ENCODE results near the gene RPL32. TPM values are rescaled to one million over a fixed set of nuclear protein-coding genes. Genes with fewer than 3 reads are reported as not detected.
A peak's percentile ranks its signal among the peaks of the same experiment; 100 is the strongest.

The RPL32 gene
- polyA plus RNA-seq, 3 donors = 932 to 1,052 (median 942) TPM

GRCh38 chr3:12837295-12837986, 3.9 kb downstream of the RPL32 start:
- Histone ChIP-seq H3K9me3 (replicated peaks in 1 of 2; ENCODE audit: control insufficient read depth in 1 of 2, insufficient read depth in 1 of 2, low read length in 2 of 2) (no peaks in the 10 kb centered on the region), H3K27me3 (ENCODE audit: control insufficient read depth in 2 of 2, insufficient read depth in 2 of 2, low read length in 2 of 2) (no peaks in the 10 kb centered on the region), H3K36me3 (replicated peaks in 1 of 2; ENCODE audit: control insufficient read depth in 1 of 2, insufficient read depth in 2 of 2, low read length in 2 of 2) (peaks cover 73% of the 10 kb centered on the region in 2 donors), H3K27ac (ENCODE audit: low read depth in 1 of 2, low read length in 2 of 2) (no peak overlapping the region), H4K20me1 (ENCODE audit: insufficient read depth, low read length) (peaks cover 74% of the 10 kb centered on the region), H3K4me3 (replicated peaks in 1 of 3; ENCODE audit: low read depth in 2 of 3, low read length in 3 of 3) (no peak overlapping the region), H3K4me2 (replicated peaks; ENCODE audit: extremely low read depth, low read length, poor library complexity, severe bottlenecking) (no peak overlapping the region), H2AFZ (ENCODE audit: insufficient read depth, low read depth, low read length, poor library complexity, severe bottlenecking) (no peak overlapping the region), H3K79me2 (ENCODE audit: insufficient read depth, low read length) (peaks cover 43% of the 10 kb centered on the region), H3K9ac (ENCODE audit: insufficient read depth, low read length, poor library complexity, severe bottlenecking) (no peak overlapping the region), H3K4me1 (ENCODE audit: control insufficient read depth in 1 of 2, insufficient read depth in 2 of 2, low read length in 2 of 2) (peaks cover 16 to 22% of the 10 kb centered on the region in 2 donors)
- H3K27ac Mint-ChIP-seq = peak overlapping the region in 3 of 7 donors; percentile 22 to 76 (median 23)
- no peak for DNase-seq
- no peak overlapping the region for H3K4me3 Mint-ChIP-seq
- peaks cover 74 to 75% of the 10 kb centered on the region in 2 donors for H3K36me3 Mint-ChIP-seq
- H3K27me3 Mint-ChIP-seq (ENCODE audit: low read depth in 3 of 3) = no peaks in the 10 kb centered on the region
- WGBS (ENCODE audit: insufficient coverage) = 86% methylated on average over 2 of the region's 6 CpGs
- H3K4me1 Mint-ChIP-seq = peaks cover 42% of the 10 kb centered on the region
- no peak for TF ChIP-seq CTCF (IDR thresholded peaks at IDR 0.05)
- no peaks in the 10 kb centered on the region for H3K9me3 Mint-ChIP-seq
- intact Hi-C loops (cut with micrococcal nuclease) = no loop called here

- peaks cover 90 to 94% of the 10 kb centered on the region in 2 donors for H3K36me3 Mint-ChIP-seq
- H3K4me3 Mint-ChIP-seq = no peak overlapping the region
- Histone ChIP-seq H2AFZ (ENCODE audit: insufficient read depth, low read depth, low read length, poor library complexity, severe bottlenecking) (no peak overlapping the region), H3K9ac (ENCODE audit: insufficient read depth, low read length, poor library complexity, severe bottlenecking) (no peak overlapping the region), H3K9me3 (replicated peaks in 1 of 2; ENCODE audit: control insufficient read depth in 1 of 2, insufficient read depth in 1 of 2, low read length in 2 of 2) (no peaks in the 10 kb centered on the region), H3K27me3 (ENCODE audit: control insufficient read depth in 2 of 2, insufficient read depth in 2 of 2, low read length in 2 of 2) (no peaks in the 10 kb centered on the region), H3K4me1 (ENCODE audit: control insufficient read depth in 1 of 2, insufficient read depth in 2 of 2, low read length in 2 of 2) (peaks cover 7 to 12% of the 10 kb centered on the region in 2 donors), H3K36me3 (replicated peaks in 1 of 2; ENCODE audit: control insufficient read depth in 1 of 2, insufficient read depth in 2 of 2, low read length in 2 of 2) (peaks cover 80 to 87% of the 10 kb centered on the region in 2 donors), H4K20me1 (ENCODE audit: insufficient read depth, low read length) (peaks cover 69% of the 10 kb centered on the region), H3K4me3 (replicated peaks in 1 of 3; ENCODE audit: low read depth in 2 of 3, low read length in 3 of 3) (no peak overlapping the region), H3K79me2 (ENCODE audit: insufficient read depth, low read length) (peaks cover 30% of the 10 kb centered on the region), H3K27ac (ENCODE audit: low read depth in 1 of 2, low read length in 2 of 2) (no peak overlapping the region), H3K4me2 (replicated peaks; ENCODE audit: extremely low read depth, low read length, poor library complexity, severe bottlenecking) (no peak overlapping the region)
- H3K27me3 Mint-ChIP-seq (ENCODE audit: low read depth in 3 of 3) = no peaks in the 10 kb centered on the region
- H3K9me3 Mint-ChIP-seq = peaks cover 0 to 1% (median 0%) of the 10 kb centered on the region in 7 donors
- TF ChIP-seq CTCF (IDR thresholded peaks at IDR 0.05) = no peak
- peaks cover 29% of the 10 kb centered on the region for H3K4me1 Mint-ChIP-seq
- no peak for DNase-seq
- 100% methylated on average over 4 of the region's 6 CpGs for WGBS (ENCODE audit: insufficient coverage)
- intact Hi-C loops (cut with micrococcal nuclease) = no loop called here
- peak overlapping the region in 1 of 7 donors; percentile 7 for H3K27ac Mint-ChIP-seq
These were observed 6.2 kb downstream of the RPL32 start for GRCh38 chr3:12835052-12835665.
